BJ (cell line): ENCODE measurements around the gene ZNF605. TPM values are rescaled to one million over a fixed set of nuclear protein-coding genes. Genes with fewer than 3 reads are reported as not detected.
"Not testable (repeated sequence)": the region's sequence is repeated elsewhere in the genome, so short reads cannot be mapped to it uniquely, and the experiment has no call there.

ENCODE experiments used
- CTCF ChIA-PET: fragments of 350-600 bp; formaldehyde crosslinking; extraction: SDS; loops from one replicate; lab custom pipeline; 2021; ENCODE audit warnings: antibody characterized with exemption, inconsistent platforms; lab: Yijun Ruan, JAX
- POLR2A ChIA-PET: fragments of 300-600 bp; sonication (Branson Sonifier 250); formaldehyde crosslinking; extraction: SDS; loops from one replicate; lab custom pipeline; 2021; ENCODE audit warnings: antibody characterized with exemption; lab: Charles Lee
- DNase-seq: peaks from one replicate; pipeline ENCODE4 v3.0.0-alpha.2; 2011; ENCODE audit warnings: low read depth
- H3K27me3 ChIP-seq: 2 replicates; pipeline ENCODE4 v1.6.0; 2011; ENCODE audit warnings: low read length; ENCODE audit not compliant: control insufficient read depth, insufficient read depth
- H3K36me3 ChIP-seq: 2 replicates; pipeline ENCODE4 v1.5.1; 2011; ENCODE audit warnings: low read length; ENCODE audit not compliant: control insufficient read depth, insufficient read depth
- H3K4me3 ChIP-seq: 2 replicates; pipeline ENCODE4 v1.5.1; 2011; ENCODE audit warnings: low read depth, mild to moderate bottlenecking, control low read depth, low read length
- CTCF ChIP-seq: IDR thresholded peaks from 2 replicates; pipeline ENCODE4 v1.5.1; 2011; ENCODE audit warnings: low read depth, mild to moderate bottlenecking, control low read depth, inconsistent platforms, low read length, moderate library complexity; ENCODE audit not compliant: insufficient read depth
- polyA plus RNA-seq: library from polyadenylated mRNA; depleted of rRNA; stranded (reverse); fragments of >200 nt; gene quantifications from 2 replicates; pipeline ENCODE4 v1.2.3, GENCODE V29; 2011

The ZNF605 gene
- polyA plus RNA-seq, 1 experiment: 4.7 TPM

GRCh38 chr12:132946246-132946820, 9.8 kb downstream of the ZNF605 start:
- no peak overlapping the region for H3K4me3 ChIP-seq
- ChIA-PET POLR2A (interaction anchor here (0.8 kb wide), 1 partner anchor 80 kb away, joined by 3 read pairs; no protein-coding TSS in a partner anchor), CTCF (no interaction called here)
- H3K36me3 ChIP-seq: peaks cover 35% of the 10 kb centered on the region
- no peaks in the 10 kb centered on the region for H3K27me3 ChIP-seq
- TF ChIP-seq CTCF: no peak
- DNase-seq: no peak

- ChIA-PET CTCF (no interaction called here), POLR2A (interaction anchor here (0.8 kb wide), 1 partner anchor 81 kb away, joined by 3 read pairs; no protein-coding TSS in a partner anchor)
- H3K36me3 ChIP-seq: peaks cover 39% of the 10 kb centered on the region
- H3K4me3 ChIP-seq: no peak overlapping the region
- TF ChIP-seq CTCF: no peak
- no peaks in the 10 kb centered on the region for H3K27me3 ChIP-seq
- no peak for DNase-seq
Observed at GRCh38 chr12:132945806-132946205, 10.3 kb downstream of the ZNF605 start.

GRCh38 chr12:132942611-132943010, 13.5 kb downstream of the ZNF605 start:
- no peak overlapping the region for H3K4me3 ChIP-seq
- DNase-seq: no peak
- ChIA-PET POLR2A (no interaction called here), CTCF (no interaction called here)
- peaks cover 37% of the 10 kb centered on the region for H3K36me3 ChIP-seq
- no peak for TF ChIP-seq CTCF
- H3K27me3 ChIP-seq: no peaks in the 10 kb centered on the region

- POLR2A ChIA-PET: no interaction called here
- peaks cover 34% of the 10 kb centered on the region for H3K36me3 ChIP-seq
- no peaks in the 10 kb centered on the region for H3K27me3 ChIP-seq
- H3K4me3 ChIP-seq: no peak overlapping the region
- no peak for TF ChIP-seq CTCF
- CTCF ChIA-PET: no interaction called here
- DNase-seq: no peak
Observed at GRCh38 chr12:132941336-132941954, 14.7 kb downstream of the ZNF605 start.

GRCh38 chr12:132940071-132940719, 15.9 kb downstream of the ZNF605 start:
- no peak for DNase-seq
- POLR2A ChIA-PET: no interaction called here

GRCh38 chr12:132938807-132939206, 17.3 kb downstream of the ZNF605 start:
- CTCF ChIA-PET: not testable (repeated sequence)

More at GRCh38 chr12:132940071-132940719, 15.9 kb downstream of the ZNF605 start:
- CTCF ChIA-PET: no interaction called here
- Histone ChIP-seq H3K27me3 (no peaks in the 10 kb centered on the region), H3K4me3 (no peak overlapping the region), H3K36me3 (peaks cover 29% of the 10 kb centered on the region)
- no peak for TF ChIP-seq CTCF

More at GRCh38 chr12:132938807-132939206, 17.3 kb downstream of the ZNF605 start:
- peaks cover 25% of the 10 kb centered on the region for H3K36me3 ChIP-seq
- POLR2A ChIA-PET, DNase-seq, H3K27me3 ChIP-seq, H3K4me3 ChIP-seq: not testable (repeated sequence)
